Testis (tissue), 2 donors: ENCODE results near the gene RP9.

ENCODE experiments used
- CTCF ChIP-seq, 3 experiments: fragments of 450-650 bp in 2 of 3; fragments of 200-600 bp in 1 of 3; sonication (generic) in 1 of 3; IDR thresholded peaks; one replicate each; pipeline ENCODE4 v1.5.1; 2016 to 2019; ENCODE audit warnings: antibody characterized with exemption in 3 of 3, mild to moderate bottlenecking in 2 of 3, moderate library complexity in 1 of 3
- POLR2A ChIP-seq: fragments of 450-650 bp; IDR thresholded peaks from one replicate; pipeline ENCODE4 v1.6.1; 2017; ENCODE audit warnings: antibody characterized with exemption, mild to moderate bottlenecking, moderate library complexity

GRCh38 chr7:33118383-33118782 is 9.2 kb upstream of the RP9 start:
- TF ChIP-seq CTCF (IDR thresholded peaks at IDR 0.05) (no peak), POLR2A (no peak)
